Measurements from ENCODE around the gene COQ8A.

COQ8A gene

GRCh38 chr1:226946841-226947240, 6.7 kb downstream of the COQ8A start:
- DNase-seq, result no peak
- Histone ChIP-seq H3K4me2 (ENCODE audit: insufficient read depth, low read length) (no peak overlapping the region), H3K4me3 (ENCODE audit: low read depth in 1 of 2, low read length in 2 of 2) (no peak overlapping the region), H3K27me3 (ENCODE audit: insufficient read depth, low read length, poor library complexity) (no peaks in the 10 kb centered on the region), H2AFZ (ENCODE audit: low read depth, low read length) (no peak overlapping the region), H3K36me3 (ENCODE audit: insufficient read depth, low read length) (no peaks in the 10 kb centered on the region), H3K4me1 (ENCODE audit: insufficient read depth, low read length) (peaks cover 7% of the 10 kb centered on the region; the same call in 1 of the 2 replicates), H3K9me3 (ENCODE audit: insufficient read depth, low read length, severe bottlenecking) (no peaks in the 10 kb centered on the region), H4K20me1 (ENCODE audit: insufficient read depth, low read length) (peaks cover 21% of the 10 kb centered on the region; the same call in 1 of the 2 replicates), H3K79me2 (ENCODE audit: insufficient read depth, low read length) (peaks cover 66% of the 10 kb centered on the region), H3K9ac (ENCODE audit: low read depth, low read length) (no peak overlapping the region), H3K27ac (ENCODE audit: low read length) (no peak overlapping the region)
- no peak for ATAC-seq (ENCODE audit: insufficient read depth, low read depth)
- TF ChIP-seq, protein P1, sequence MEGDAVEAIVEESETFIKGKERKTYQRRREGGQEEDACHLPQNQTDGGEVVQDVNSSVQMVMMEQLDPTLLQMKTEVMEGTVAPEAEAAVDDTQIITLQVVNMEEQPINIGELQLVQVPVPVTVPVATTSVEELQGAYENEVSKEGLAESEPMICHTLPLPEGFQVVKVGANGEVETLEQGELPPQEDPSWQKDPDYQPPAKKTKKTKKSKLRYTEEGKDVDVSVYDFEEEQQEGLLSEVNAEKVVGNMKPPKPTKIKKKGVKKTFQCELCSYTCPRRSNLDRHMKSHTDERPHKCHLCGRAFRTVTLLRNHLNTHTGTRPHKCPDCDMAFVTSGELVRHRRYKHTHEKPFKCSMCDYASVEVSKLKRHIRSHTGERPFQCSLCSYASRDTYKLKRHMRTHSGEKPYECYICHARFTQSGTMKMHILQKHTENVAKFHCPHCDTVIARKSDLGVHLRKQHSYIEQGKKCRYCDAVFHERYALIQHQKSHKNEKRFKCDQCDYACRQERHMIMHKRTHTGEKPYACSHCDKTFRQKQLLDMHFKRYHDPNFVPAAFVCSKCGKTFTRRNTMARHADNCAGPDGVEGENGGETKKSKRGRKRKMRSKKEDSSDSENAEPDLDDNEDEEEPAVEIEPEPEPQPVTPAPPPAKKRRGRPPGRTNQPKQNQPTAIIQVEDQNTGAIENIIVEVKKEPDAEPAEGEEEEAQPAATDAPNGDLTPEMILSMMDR (IDR thresholded peaks at IDR 0.05; ENCODE audit: borderline replicate concordance, extremely low read depth, low read length, poor library complexity, severe bottlenecking), result no peak
- no peak for TF ChIP-seq EZH2 (IDR thresholded peaks at IDR 0.05; ENCODE audit: borderline replicate concordance, low read depth, low read length, severe bottlenecking)

DNA sequence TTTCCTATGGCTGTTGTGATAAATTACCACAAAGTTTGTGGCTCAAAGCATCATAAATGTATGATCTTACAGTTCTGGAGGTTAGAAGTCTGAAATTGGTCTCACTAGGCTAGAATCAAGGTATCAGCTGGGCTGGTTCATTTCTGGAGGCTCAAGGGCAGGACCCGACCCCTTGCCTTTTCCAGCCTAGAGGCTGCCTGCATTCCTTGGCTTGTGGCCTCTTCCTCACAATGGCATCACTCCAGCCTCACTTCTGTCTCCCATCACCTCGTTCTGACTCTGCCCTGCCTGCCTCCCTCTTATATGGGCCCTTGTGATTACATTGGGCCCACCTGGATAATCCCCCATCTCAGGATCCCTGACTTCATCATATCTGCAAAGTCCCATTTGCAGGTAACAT, 8.0 kb downstream of the COQ8A start:
- Histone ChIP-seq H3K4me2 (ENCODE audit: insufficient read depth, low read length) (no peak overlapping the region), H4K20me1 (ENCODE audit: insufficient read depth, low read length) (peaks cover 23% of the 10 kb centered on the region; the same call in 1 of the 2 replicates), H3K4me1 (ENCODE audit: insufficient read depth, low read length) (no peaks in the 10 kb centered on the region), H3K36me3 (ENCODE audit: insufficient read depth, low read length) (no peaks in the 10 kb centered on the region), H3K79me2 (ENCODE audit: insufficient read depth, low read length) (peaks cover 55% of the 10 kb centered on the region), H2AFZ (ENCODE audit: low read depth, low read length) (no peak overlapping the region), H3K27ac (ENCODE audit: low read length) (no peak overlapping the region), H3K4me3 (ENCODE audit: low read depth in 1 of 2, low read length in 2 of 2) (no peak overlapping the region), H3K27me3 (ENCODE audit: insufficient read depth, low read length, poor library complexity) (no peaks in the 10 kb centered on the region), H3K9ac (ENCODE audit: low read depth, low read length) (no peak overlapping the region), H3K9me3 (ENCODE audit: insufficient read depth, low read length, severe bottlenecking) (no peaks in the 10 kb centered on the region)
- ATAC-seq (ENCODE audit: insufficient read depth, low read depth) (no peak), DNase-seq (no peak)
- TF ChIP-seq, protein P1 (IDR thresholded peaks at IDR 0.05; ENCODE audit: borderline replicate concordance, extremely low read depth, low read length, poor library complexity, severe bottlenecking), result no peak
- TF ChIP-seq EZH2 (IDR thresholded peaks at IDR 0.05; ENCODE audit: borderline replicate concordance, low read depth, low read length, severe bottlenecking), result no peak

DNA sequence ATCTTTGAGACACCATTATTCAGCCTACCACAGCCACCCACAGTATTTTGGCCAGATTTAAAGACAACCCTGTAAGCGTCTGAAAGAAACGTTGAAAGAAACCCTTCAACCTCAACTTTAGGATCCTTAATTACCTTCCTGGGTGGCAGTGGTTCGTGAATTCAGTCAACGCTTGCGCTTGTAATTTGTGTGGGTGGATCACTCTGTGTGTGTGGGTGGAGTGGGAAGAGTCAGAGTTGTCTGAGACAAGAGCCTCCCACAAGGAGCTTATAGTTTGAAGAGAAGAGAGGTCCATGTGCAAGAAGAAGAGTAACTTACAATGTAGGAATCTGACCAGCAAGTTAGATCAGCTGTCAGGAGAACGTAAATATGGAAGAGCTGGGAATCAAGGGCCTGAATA, 8.4 kb downstream of the COQ8A start:
- no peaks in the 10 kb centered on the region for H3K27me3 ChIP-seq (ENCODE audit: insufficient read depth, low read length, poor library complexity)
- H3K9ac ChIP-seq (ENCODE audit: low read depth, low read length), result no peak overlapping the region
- no peak overlapping the region for H3K4me3 ChIP-seq (ENCODE audit: low read depth in 1 of 2, low read length in 2 of 2)
- H3K4me1 ChIP-seq (ENCODE audit: insufficient read depth, low read length), result no peaks in the 10 kb centered on the region
- H3K36me3 ChIP-seq (ENCODE audit: insufficient read depth, low read length), result no peaks in the 10 kb centered on the region
- TF ChIP-seq EZH2 (IDR thresholded peaks at IDR 0.05; ENCODE audit: borderline replicate concordance, low read depth, low read length, severe bottlenecking), result no peak
- TF ChIP-seq, protein P1 (IDR thresholded peaks at IDR 0.05; ENCODE audit: borderline replicate concordance, extremely low read depth, low read length, poor library complexity, severe bottlenecking), result no peak
- no peak overlapping the region for H3K27ac ChIP-seq (ENCODE audit: low read length)
- no peak overlapping the region for H2AFZ ChIP-seq (ENCODE audit: low read depth, low read length)
- peaks cover 23% of the 10 kb centered on the region; the same call in 1 of the 2 replicates for H4K20me1 ChIP-seq (ENCODE audit: insufficient read depth, low read length)
- no peaks in the 10 kb centered on the region for H3K9me3 ChIP-seq (ENCODE audit: insufficient read depth, low read length, severe bottlenecking)
- H3K79me2 ChIP-seq (ENCODE audit: insufficient read depth, low read length), result peaks cover 53% of the 10 kb centered on the region
- DNase-seq (no peak), ATAC-seq (ENCODE audit: insufficient read depth, low read depth) (no peak)
- no peak overlapping the region for H3K4me2 ChIP-seq (ENCODE audit: insufficient read depth, low read length)

GRCh38 chr1:226948996-226949395, 8.9 kb downstream of the COQ8A start:
- no peak for DNase-seq
- TF ChIP-seq EZH2 (IDR thresholded peaks at IDR 0.05; ENCODE audit: borderline replicate concordance, low read depth, low read length, severe bottlenecking), result no peak
- TF ChIP-seq, protein P1 (IDR thresholded peaks at IDR 0.05; ENCODE audit: borderline replicate concordance, extremely low read depth, low read length, poor library complexity, severe bottlenecking), result no peak
- Histone ChIP-seq H2AFZ (ENCODE audit: low read depth, low read length) (no peak overlapping the region), H4K20me1 (ENCODE audit: insufficient read depth, low read length) (peaks cover 19% of the 10 kb centered on the region; the same call in 1 of the 2 replicates), H3K27me3 (ENCODE audit: insufficient read depth, low read length, poor library complexity) (no peaks in the 10 kb centered on the region), H3K36me3 (ENCODE audit: insufficient read depth, low read length) (no peaks in the 10 kb centered on the region), H3K4me1 (ENCODE audit: insufficient read depth, low read length) (no peaks in the 10 kb centered on the region), H3K9ac (ENCODE audit: low read depth, low read length) (no peak overlapping the region), H3K79me2 (ENCODE audit: insufficient read depth, low read length) (peaks cover 49% of the 10 kb centered on the region), H3K27ac (ENCODE audit: low read length) (no peak overlapping the region), H3K4me3 (ENCODE audit: low read depth in 1 of 2, low read length in 2 of 2) (no peak overlapping the region), H3K9me3 (ENCODE audit: insufficient read depth, low read length, severe bottlenecking) (no peaks in the 10 kb centered on the region), H3K4me2 (ENCODE audit: insufficient read depth, low read length) (no peak overlapping the region)
- ATAC-seq (ENCODE audit: insufficient read depth, low read depth), result no peak

All from DND-41 (cell line).